ENCODE data around the gene RPL13. TPM values are rescaled to one million over a fixed set of nuclear protein-coding genes. Genes with fewer than 3 reads are reported as not detected.

Gene RPL13
- total RNA-seq, 1 experiment from 2014 or later: 2,157 TPM

DNA sequence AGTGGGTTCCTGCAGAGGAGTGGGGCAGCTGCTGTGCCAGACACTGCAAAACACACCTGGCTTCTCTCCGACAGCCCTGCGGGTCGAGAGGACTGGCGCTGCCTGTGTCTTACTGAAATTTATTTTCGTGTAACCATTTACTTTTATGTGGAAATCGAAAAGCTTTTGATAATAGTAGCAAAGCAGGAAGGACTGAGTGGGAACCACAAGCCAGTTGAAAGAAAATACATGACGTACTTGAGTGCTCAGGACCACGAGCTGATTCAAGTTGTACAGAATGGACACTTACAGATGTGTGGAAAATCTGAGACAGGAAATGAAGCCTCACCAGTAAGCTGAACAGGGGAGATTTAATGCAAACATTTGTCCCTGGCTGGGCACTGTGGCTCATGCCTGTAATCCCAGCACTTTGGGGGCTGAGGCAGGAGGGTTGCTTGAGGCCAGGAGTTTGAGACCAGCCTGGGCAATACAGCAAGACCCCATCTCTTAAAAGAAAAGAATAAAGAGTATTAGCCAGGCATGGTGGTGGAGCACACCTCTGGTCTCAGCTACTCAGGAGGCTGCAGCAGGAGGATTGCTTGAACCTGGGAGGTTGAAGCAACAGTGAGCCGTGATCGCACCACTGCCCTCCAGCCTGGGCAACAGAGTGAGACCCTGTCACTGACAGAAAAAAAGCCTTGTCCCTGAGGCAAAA is 11.3 kb upstream of the RPL13 start:
- H3K56ac ChIP-seq (ENCODE audit: insufficient read length, low read depth, low read length): no peak overlapping the region
- H2AK5ac ChIP-seq (ENCODE audit: insufficient read length, low read length): no peak overlapping the region
- H4K8ac ChIP-seq (replicated peaks; ENCODE audit: insufficient read length, low read depth, low read length): no peak overlapping the region
- no peak overlapping the region for H2BK20ac ChIP-seq (ENCODE audit: low read depth, low read length, poor library complexity, severe bottlenecking)
- H3K4me2 ChIP-seq (ENCODE audit: insufficient read depth, insufficient read length, low read length): no peak overlapping the region
- no peaks in the 10 kb centered on the region for H3K27me3 ChIP-seq (ENCODE audit: insufficient read depth, low read length)
- H3K79me1 ChIP-seq (ENCODE audit: insufficient read depth, low read depth, low read length, poor library complexity, severe bottlenecking): no peaks in the 10 kb centered on the region
- H3K23me2 ChIP-seq (ENCODE audit: insufficient read length, low read depth, low read length, poor library complexity, severe bottlenecking): no peaks in the 10 kb centered on the region
- H3K9me3 Mint-ChIP-seq: no peaks in the 10 kb centered on the region; a peak in 1 of 5 replicates
- H4K91ac ChIP-seq (ENCODE audit: insufficient read length, low read depth, low read length): no peak overlapping the region
- no peak overlapping the region for H2AFZ ChIP-seq (ENCODE audit: low read length)
- DNase-seq: no peak
- no peak overlapping the region for H2BK15ac ChIP-seq (ENCODE audit: low read depth, low read length)
- H3K4me1 ChIP-seq (ENCODE audit: insufficient read depth, low read length): no peaks in the 10 kb centered on the region
- no peak overlapping the region for H3K27ac ChIP-seq (ENCODE audit: insufficient read length, low read depth, low read length)
- no peak overlapping the region for H2BK5ac ChIP-seq (ENCODE audit: insufficient read length, low read length)
- H4K20me1 ChIP-seq (ENCODE audit: control insufficient read depth, insufficient read depth, insufficient read length): no peaks in the 10 kb centered on the region
- H3K14ac ChIP-seq (ENCODE audit: insufficient read depth, low read length): no peak overlapping the region
- H3T11ph ChIP-seq (ENCODE audit: low read length): no peak overlapping the region
- no peaks in the 10 kb centered on the region for H3K27me3 Mint-ChIP-seq (ENCODE audit: low read depth)
- H3K18ac ChIP-seq (ENCODE audit: insufficient read length, low read depth, low read length): no peak overlapping the region
- no peaks in the 10 kb centered on the region for H3K9me3 ChIP-seq (ENCODE audit: control insufficient read depth, low read depth, low read length)
- H3K79me2 ChIP-seq (ENCODE audit: insufficient read depth, low read length): no peaks in the 10 kb centered on the region
- TF ChIP-seq, protein P1, sequence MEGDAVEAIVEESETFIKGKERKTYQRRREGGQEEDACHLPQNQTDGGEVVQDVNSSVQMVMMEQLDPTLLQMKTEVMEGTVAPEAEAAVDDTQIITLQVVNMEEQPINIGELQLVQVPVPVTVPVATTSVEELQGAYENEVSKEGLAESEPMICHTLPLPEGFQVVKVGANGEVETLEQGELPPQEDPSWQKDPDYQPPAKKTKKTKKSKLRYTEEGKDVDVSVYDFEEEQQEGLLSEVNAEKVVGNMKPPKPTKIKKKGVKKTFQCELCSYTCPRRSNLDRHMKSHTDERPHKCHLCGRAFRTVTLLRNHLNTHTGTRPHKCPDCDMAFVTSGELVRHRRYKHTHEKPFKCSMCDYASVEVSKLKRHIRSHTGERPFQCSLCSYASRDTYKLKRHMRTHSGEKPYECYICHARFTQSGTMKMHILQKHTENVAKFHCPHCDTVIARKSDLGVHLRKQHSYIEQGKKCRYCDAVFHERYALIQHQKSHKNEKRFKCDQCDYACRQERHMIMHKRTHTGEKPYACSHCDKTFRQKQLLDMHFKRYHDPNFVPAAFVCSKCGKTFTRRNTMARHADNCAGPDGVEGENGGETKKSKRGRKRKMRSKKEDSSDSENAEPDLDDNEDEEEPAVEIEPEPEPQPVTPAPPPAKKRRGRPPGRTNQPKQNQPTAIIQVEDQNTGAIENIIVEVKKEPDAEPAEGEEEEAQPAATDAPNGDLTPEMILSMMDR (conservative IDR thresholded peaks at IDR 0.05): no peak
- H3K4me1 Mint-ChIP-seq: no peaks in the 10 kb centered on the region
- no CpG with 5 or more reads among the region's 10 CpGs for WGBS (ENCODE audit: extremely low coverage, insufficient read length, low lambda C conversion rate)
- no peak overlapping the region for H2BK120ac ChIP-seq (ENCODE audit: low read depth, low read length, poor library complexity, severe bottlenecking)
- H3K23ac ChIP-seq (ENCODE audit: insufficient read length, low read depth, low read length): no peak overlapping the region
- H3K9ac ChIP-seq (ENCODE audit: extremely low read depth, insufficient read length, low read length): no peak overlapping the region
- H3K4ac ChIP-seq (ENCODE audit: low read depth, low read length): no peak overlapping the region
- H3K27ac Mint-ChIP-seq: no peak overlapping the region
- no peak overlapping the region for H2BK12ac ChIP-seq (ENCODE audit: insufficient read length, low read depth, low read length)
- no peak overlapping the region; a peak in 1 of 5 replicates for H3K4me3 Mint-ChIP-seq
- H4K5ac ChIP-seq (ENCODE audit: insufficient read length, low read depth, low read length): no peak overlapping the region
- peaks cover 18 to 88% (median 86%) of the 10 kb centered on the region in 3 experiments; a peak in 6 of 7 replicates for H3K36me3 Mint-ChIP-seq (ENCODE audit: insufficient read depth in 1 of 3, low read depth in 3 of 3)
